Stomach smooth muscle (tissue), 2 donors: Measurements from ENCODE around the gene RAF1.
"Not testable (repeated sequence)": the region's sequence is repeated elsewhere in the genome, so short reads cannot be mapped to it uniquely, and the experiment has no call there.

Experiments
- H3K27ac ChIP-seq: one replicate; pipeline ENCODE4 v1.7.0; 2013; ENCODE audit warnings: mild to moderate bottlenecking, low read length, inconsistent platforms
- H3K27me3 ChIP-seq, 2 donors: one replicate each; pipeline ENCODE4 v1.7.0; 2013; ENCODE audit warnings: low read length in 2 of 2; ENCODE audit not compliant: insufficient read depth in 2 of 2, control insufficient read depth in 1 of 2
- H3K36me3 ChIP-seq, 2 donors: one replicate each; pipeline ENCODE4 v1.7.0; 2013; ENCODE audit warnings: low read length in 2 of 2; ENCODE audit not compliant: control insufficient read depth in 2 of 2, insufficient read depth in 2 of 2
- H3K4me1 ChIP-seq: one replicate; pipeline ENCODE4 v1.7.0; 2013; ENCODE audit warnings: low read length; ENCODE audit not compliant: control insufficient read depth, insufficient read depth
- H3K4me3 ChIP-seq, 2 donors: one replicate each; pipeline ENCODE4 v1.7.0; 2013; ENCODE audit warnings: low read length in 2 of 2
- H3K9ac ChIP-seq, 2 donors: one replicate each; pipeline ENCODE4 v1.7.0; 2013; ENCODE audit warnings: low read length in 2 of 2, mild to moderate bottlenecking in 1 of 2
- H3K9me3 ChIP-seq, 2 donors: one replicate each; pipeline ENCODE4 v1.7.0; 2013; ENCODE audit warnings: low read length in 2 of 2; ENCODE audit not compliant: control insufficient read depth in 2 of 2
- donor health status: healthy.
- donor health status: Pancreatic carcinoma.

The RAF1 gene

GRCh38 chr3:12659316-12660015, 4.5 kb downstream of the RAF1 start:
- Histone ChIP-seq H3K36me3 (no peaks in the 10 kb centered on the region), H3K27ac (no peak overlapping the region), H3K4me1 (peaks cover 23% of the 10 kb centered on the region), H3K27me3 (no peaks in the 10 kb centered on the region), H3K4me3 (no peak overlapping the region), H3K9ac (no peak overlapping the region), H3K9me3 (no peaks in the 10 kb centered on the region)

GRCh38 chr3:12658593-12659058, 5.3 kb downstream of the RAF1 start:
- Histone ChIP-seq H3K9ac (no peak overlapping the region), H3K4me3 (no peak overlapping the region), H3K9me3 (no peaks in the 10 kb centered on the region), H3K36me3 (no peaks in the 10 kb centered on the region), H3K4me1 (peaks cover 23% of the 10 kb centered on the region), H3K27me3 (no peaks in the 10 kb centered on the region), H3K27ac (no peak overlapping the region)

GRCh38 chr3:12656850-12657249, 7.1 kb downstream of the RAF1 start:
- Histone ChIP-seq H3K9me3 (no peaks in the 10 kb centered on the region), H3K4me3 (no peak overlapping the region), H3K36me3 (no peaks in the 10 kb centered on the region), H3K27me3 (no peaks in the 10 kb centered on the region), H3K27ac (no peak overlapping the region), H3K9ac (no peak overlapping the region), H3K4me1 (peaks cover 15% of the 10 kb centered on the region)

DNA sequence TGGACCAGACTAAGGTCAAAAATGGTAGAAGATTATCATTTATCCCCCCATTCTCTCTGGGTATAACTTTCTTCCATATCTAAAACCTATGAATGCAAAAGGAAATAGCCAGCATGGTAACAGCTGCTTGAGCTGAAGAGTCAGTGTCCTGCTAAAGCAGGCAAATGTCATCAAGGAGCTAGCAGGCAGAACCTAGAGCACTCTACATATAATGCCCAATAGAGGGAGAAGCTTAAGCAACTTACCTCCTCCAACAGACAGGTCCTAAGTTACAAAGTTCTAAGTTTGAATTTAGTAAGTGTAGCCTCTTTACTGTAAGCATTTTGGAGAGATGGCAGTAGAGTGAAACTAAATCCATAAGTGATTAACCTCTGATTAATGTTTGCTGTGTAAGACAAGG, 7.7 kb downstream of the RAF1 start:
- Histone ChIP-seq H3K36me3 (no peaks in the 10 kb centered on the region), H3K27me3 (no peaks in the 10 kb centered on the region), H3K9ac (no peak overlapping the region), H3K4me3 (no peak overlapping the region), H3K27ac (no peak overlapping the region), H3K4me1 (peaks cover 10% of the 10 kb centered on the region), H3K9me3 (no peaks in the 10 kb centered on the region)

GRCh38 chr3:12655701-12656100, 8.2 kb downstream of the RAF1 start:
- no peaks in the 10 kb centered on the region for H3K36me3 ChIP-seq
- H3K9ac ChIP-seq = no peak overlapping the region
- no peak overlapping the region for H3K27ac ChIP-seq
- no peaks in the 10 kb centered on the region for H3K27me3 ChIP-seq
- no peaks in the 10 kb centered on the region for H3K9me3 ChIP-seq
- peaks cover 9% of the 10 kb centered on the region for H3K4me1 ChIP-seq
- H3K4me3 ChIP-seq = no peak overlapping the region

GRCh38 chr3:12653747-12654146, 10.2 kb downstream of the RAF1 start:
- H3K27me3 ChIP-seq = no peaks in the 10 kb centered on the region
- H3K9ac ChIP-seq = no peak overlapping the region
- no peaks in the 10 kb centered on the region for H3K36me3 ChIP-seq
- H3K27ac ChIP-seq = no peak overlapping the region
- no peak overlapping the region for H3K4me3 ChIP-seq
- H3K4me1 ChIP-seq = peaks cover 6% of the 10 kb centered on the region
- no peaks in the 10 kb centered on the region for H3K9me3 ChIP-seq

GRCh38 chr3:12648384-12648959, 15.4 kb downstream of the RAF1 start:
- no peaks in the 10 kb centered on the region for H3K9me3 ChIP-seq
- H3K27me3 ChIP-seq = no peaks in the 10 kb centered on the region
- no peak overlapping the region for H3K9ac ChIP-seq
- no peak overlapping the region for H3K27ac ChIP-seq
- H3K4me3 ChIP-seq = no peak overlapping the region
- H3K36me3 ChIP-seq = no peaks in the 10 kb centered on the region
- H3K4me1 ChIP-seq = peaks cover 14% of the 10 kb centered on the region

GRCh38 chr3:12644331-12644937, 19.5 kb downstream of the RAF1 start:
- no peak overlapping the region for H3K9ac ChIP-seq
- H3K9me3 ChIP-seq = no peaks in the 10 kb centered on the region
- peaks cover 14% of the 10 kb centered on the region for H3K4me1 ChIP-seq
- no peak overlapping the region for H3K27ac ChIP-seq
- H3K27me3 ChIP-seq = no peaks in the 10 kb centered on the region
- no peaks in the 10 kb centered on the region for H3K36me3 ChIP-seq
- H3K4me3 ChIP-seq = no peak overlapping the region

- Histone ChIP-seq H3K27me3 (no peaks in the 10 kb centered on the region), H3K36me3 (no peaks in the 10 kb centered on the region), H3K4me3 (no peak overlapping the region), H3K9ac (no peak overlapping the region), H3K4me1 (peaks cover 14% of the 10 kb centered on the region), H3K27ac (no peak overlapping the region), H3K9me3 (no peaks in the 10 kb centered on the region)
Observed at GRCh38 chr3:12643724-12644123, 20.2 kb downstream of the RAF1 start.

DNA sequence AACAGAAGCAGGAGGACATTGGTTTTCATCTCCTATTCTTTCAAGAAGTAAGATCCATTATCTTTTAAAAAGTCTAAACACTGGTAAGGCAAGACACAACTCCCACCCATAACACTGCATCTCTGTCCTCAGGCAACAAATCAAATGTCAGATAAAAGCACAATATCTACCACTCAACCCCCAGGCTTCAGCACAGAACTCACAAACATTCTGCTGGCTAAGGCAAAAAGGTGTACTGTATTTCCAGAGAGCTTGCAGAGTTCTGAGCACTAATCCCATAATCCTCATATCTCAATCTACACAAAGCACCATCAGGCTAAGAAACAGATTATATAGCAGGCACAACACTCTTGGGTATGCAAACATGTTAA, 20.9 kb downstream of the RAF1 start:
- Histone ChIP-seq H3K9me3 (no peaks in the 10 kb centered on the region), H3K9ac (no peak overlapping the region), H3K27me3 (no peaks in the 10 kb centered on the region), H3K4me1 (peaks cover 10% of the 10 kb centered on the region), H3K36me3 (no peaks in the 10 kb centered on the region), H3K4me3 (no peak overlapping the region), H3K27ac (no peak overlapping the region)

- not testable (repeated sequence) for H3K9me3 ChIP-seq, H3K27ac ChIP-seq, H3K4me1 ChIP-seq, H3K4me3 ChIP-seq, H3K36me3 ChIP-seq, H3K9ac ChIP-seq, H3K27me3 ChIP-seq
Observed at GRCh38 chr3:12640853-12641252, 23.1 kb downstream of the RAF1 start.
